Uterus (tissue), 4 donors: Measurements from ENCODE around the gene FILIP1L. TPM values are rescaled to one million over a fixed set of nuclear protein-coding genes. Genes with fewer than 3 reads are reported as not detected.

Source experiments
- DNase-seq, 2 donors: peaks; one replicate each; pipeline ENCODE4 v3.0.0-alpha.2; 2019 to 2020
- H3K27ac ChIP-seq, 2 donors: fragments of 200-600 bp; sonication (generic); 1 replicate in 1 of 2; 2 replicates in 1 of 2; pipeline ENCODE4 v1.5.1; 2016 to 2018
- H3K27me3 ChIP-seq, 2 donors: fragments of 200-600 bp; sonication (generic); one replicate each; pipeline ENCODE4 v1.5.1; 2018 to 2019; ENCODE audit warnings: control low read depth in 1 of 2
- H3K36me3 ChIP-seq, 2 donors: fragments of 200-600 bp; sonication (generic); one replicate each; pipeline ENCODE4 v1.5.1; 2019; ENCODE audit warnings: control low read depth in 1 of 2
- H3K4me1 ChIP-seq, 2 donors: fragments of 200-600 bp; sonication (generic); one replicate each; pipeline ENCODE4 v1.5.1; 2018 to 2019; ENCODE audit warnings: control low read depth in 1 of 2
- H3K4me3 ChIP-seq, 2 donors: fragments of 200-600 bp; sonication (generic); 1 replicate in 1 of 2; 2 replicates in 1 of 2; pipeline ENCODE4 v1.5.1; 2018 to 2019; ENCODE audit warnings: mild to moderate bottlenecking in 1 of 2
- H3K9me3 ChIP-seq, 2 donors: fragments of 200-600 bp; sonication (generic); one replicate each; pipeline ENCODE4 v1.5.1; 2019; ENCODE audit warnings: control low read depth in 1 of 2
- POLR2A ChIP-seq, 2 donors: fragments of 450-650 bp; IDR thresholded peaks; one replicate each; pipeline ENCODE4 v1.6.1; 2016; ENCODE audit warnings: antibody characterized with exemption in 2 of 2, mild to moderate bottlenecking in 1 of 2, moderate library complexity in 1 of 2
- intact Hi-C: fragments of 100-400 bp; cut with DNase I; formaldehyde crosslinking; loops from one replicate; pipeline ENCODE4 v1.15.1; 2023; ENCODE audit warnings: low total_unique reads
- total RNA-seq, 4 donors: library from RNA; depleted of rRNA in 3 of 4; stranded (reverse); fragments of >200 nt in 3 of 4; gene quantifications; one replicate each; pipeline versions ENCODE4 v1.1.0 to v1.2.4, GENCODE V29; 2014 to 2023
- TF ChIP-seq, protein P1 (sequence below), 4 experiments: fragments of 200-600 bp in 2 of 4; fragments of 450-650 bp in 2 of 4; sonication (generic) in 2 of 4; IDR thresholded peaks; one replicate each; pipeline ENCODE4 v1.5.1; 2016 to 2019; ENCODE audit warnings: antibody characterized with exemption in 4 of 4, mild to moderate bottlenecking in 2 of 4, moderate library complexity in 1 of 4
- donor health status: DM: yes; HTN: yes; CAD: no.

FILIP1L gene
- total RNA-seq, 4 donors from 2014 or later = 48.5 to 99.1 (median 66.3) TPM

GRCh38 chr3:99931059-99931458 lies 183.2 kb downstream of the FILIP1L start:
- no peak for TF ChIP-seq POLR2A (IDR thresholded peaks at IDR 0.05)
- TF ChIP-seq, protein P1, sequence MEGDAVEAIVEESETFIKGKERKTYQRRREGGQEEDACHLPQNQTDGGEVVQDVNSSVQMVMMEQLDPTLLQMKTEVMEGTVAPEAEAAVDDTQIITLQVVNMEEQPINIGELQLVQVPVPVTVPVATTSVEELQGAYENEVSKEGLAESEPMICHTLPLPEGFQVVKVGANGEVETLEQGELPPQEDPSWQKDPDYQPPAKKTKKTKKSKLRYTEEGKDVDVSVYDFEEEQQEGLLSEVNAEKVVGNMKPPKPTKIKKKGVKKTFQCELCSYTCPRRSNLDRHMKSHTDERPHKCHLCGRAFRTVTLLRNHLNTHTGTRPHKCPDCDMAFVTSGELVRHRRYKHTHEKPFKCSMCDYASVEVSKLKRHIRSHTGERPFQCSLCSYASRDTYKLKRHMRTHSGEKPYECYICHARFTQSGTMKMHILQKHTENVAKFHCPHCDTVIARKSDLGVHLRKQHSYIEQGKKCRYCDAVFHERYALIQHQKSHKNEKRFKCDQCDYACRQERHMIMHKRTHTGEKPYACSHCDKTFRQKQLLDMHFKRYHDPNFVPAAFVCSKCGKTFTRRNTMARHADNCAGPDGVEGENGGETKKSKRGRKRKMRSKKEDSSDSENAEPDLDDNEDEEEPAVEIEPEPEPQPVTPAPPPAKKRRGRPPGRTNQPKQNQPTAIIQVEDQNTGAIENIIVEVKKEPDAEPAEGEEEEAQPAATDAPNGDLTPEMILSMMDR (IDR thresholded peaks at IDR 0.05) = no peak
- no peak for DNase-seq
- Histone ChIP-seq H3K36me3 (no peaks in the 10 kb centered on the region), H3K27me3 (no peaks in the 10 kb centered on the region), H3K27ac (peak overlapping the region; percentile 73 to 84), H3K9me3 (no peaks in the 10 kb centered on the region), H3K4me3 (no peak overlapping the region), H3K4me1 (peaks cover 0 to 7% of the 10 kb centered on the region in 2 donors)
- intact Hi-C loops = no loop called here

- H3K27me3 ChIP-seq = no peaks in the 10 kb centered on the region
- no peaks in the 10 kb centered on the region for H3K9me3 ChIP-seq
- H3K4me1 ChIP-seq = peaks cover 0 to 7% of the 10 kb centered on the region in 2 donors
- peak overlapping the region; percentile 73 to 84 for H3K27ac ChIP-seq
- no peaks in the 10 kb centered on the region for H3K36me3 ChIP-seq
- H3K4me3 ChIP-seq = no peak overlapping the region
- no peak for TF ChIP-seq POLR2A (IDR thresholded peaks at IDR 0.05)
- TF ChIP-seq, protein P1 (IDR thresholded peaks at IDR 0.05) = no peak
- intact Hi-C loops = no loop called here
- peak; percentile 64 to 75 for DNase-seq
Observed at GRCh38 chr3:99929745-99930139, 184.6 kb downstream of the FILIP1L start.

DNA sequence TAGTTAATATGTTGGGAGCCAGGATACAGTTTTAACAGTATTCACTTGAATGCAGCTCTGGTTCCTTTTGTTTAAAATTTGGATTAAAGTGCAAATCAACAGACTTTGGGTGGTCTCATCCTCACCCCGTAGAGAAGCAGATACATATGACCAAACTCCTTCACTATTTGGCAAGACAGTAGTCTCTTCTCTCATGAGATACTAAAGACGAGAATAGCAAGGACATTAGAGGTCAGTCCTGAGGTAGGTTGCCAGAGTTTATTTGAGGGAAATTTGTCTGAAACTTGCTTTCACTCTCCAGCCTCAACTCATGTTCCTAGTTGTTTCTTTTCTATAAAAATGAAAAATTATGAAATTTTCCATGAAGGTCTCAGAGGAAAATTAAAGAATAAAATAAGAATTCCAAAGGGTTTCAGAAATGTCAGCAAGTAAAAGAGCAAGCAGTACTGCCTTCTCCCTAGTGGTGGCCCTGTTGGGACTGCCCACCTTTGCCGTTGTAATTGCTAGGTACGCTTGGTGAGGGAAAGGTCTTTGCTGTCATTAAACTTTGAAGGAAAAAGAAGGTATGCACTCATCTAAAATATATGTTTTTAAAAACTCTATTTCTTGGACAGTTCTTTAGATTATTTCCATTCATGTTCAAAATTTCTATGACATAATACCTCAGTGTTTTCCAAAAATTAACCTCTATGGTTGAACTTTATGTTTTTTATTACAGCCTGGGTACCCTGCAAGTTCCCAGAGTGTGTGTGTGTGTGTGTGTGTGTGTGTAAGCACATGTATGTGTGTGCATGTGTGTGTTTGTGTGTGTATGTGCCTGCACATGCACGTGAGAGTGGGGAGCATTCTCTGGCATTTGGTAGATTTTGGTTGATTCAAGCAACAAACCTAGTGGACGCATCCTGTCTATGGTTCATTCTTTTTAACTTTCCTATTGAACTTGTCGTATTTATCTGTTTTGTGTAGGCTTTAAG lies 185.2 kb downstream of the FILIP1L start:
- peaks cover 0 to 7% of the 10 kb centered on the region in 2 donors for H3K4me1 ChIP-seq

GRCh38 chr3:99927671-99928457 lies 186.4 kb downstream of the FILIP1L start:
- H3K27me3 ChIP-seq = no peaks in the 10 kb centered on the region
- DNase-seq = no peak

More for the DNA sequence above, 185.2 kb downstream of the FILIP1L start:
- intact Hi-C loops = no loop called here
- Histone ChIP-seq H3K27me3 (no peaks in the 10 kb centered on the region), H3K9me3 (no peaks in the 10 kb centered on the region), H3K36me3 (no peaks in the 10 kb centered on the region), H3K27ac (peak overlapping the region; percentile 73 to 84), H3K4me3 (no peak overlapping the region)
- no peak for TF ChIP-seq POLR2A (IDR thresholded peaks at IDR 0.05)
- TF ChIP-seq, protein P1 (IDR thresholded peaks at IDR 0.05) = peak in 3 of 4 experiments; percentile 6 to 45 (median 18)
- no peak for DNase-seq

More at GRCh38 chr3:99927671-99928457, 186.4 kb downstream of the FILIP1L start:
- intact Hi-C loops = no loop called here
- Histone ChIP-seq H3K4me1 (peaks cover 0 to 7% of the 10 kb centered on the region in 2 donors), H3K27ac (peak overlapping the region; percentile 73 to 84), H3K9me3 (no peaks in the 10 kb centered on the region), H3K4me3 (no peak overlapping the region), H3K36me3 (no peaks in the 10 kb centered on the region)
- no peak for TF ChIP-seq POLR2A (IDR thresholded peaks at IDR 0.05)
- TF ChIP-seq, protein P1 (IDR thresholded peaks at IDR 0.05) = no peak
